CD14-positive monocyte (primary cell): ENCODE measurements around the gene SH2B3. TPM values are rescaled to one million over a fixed set of nuclear protein-coding genes. Genes with fewer than 3 reads are reported as not detected.

ENCODE experiments used
- DNase-seq, 3 donors: peaks; one replicate each; pipeline ENCODE4 v3.0.0-alpha.2; 2011 to 2022
- H2AFZ ChIP-seq: 2 replicates; pipeline ENCODE4 v1.6.0; 2012; ENCODE audit warnings: mild to moderate bottlenecking, low read depth, low read length, inconsistent platforms; ENCODE audit not compliant: insufficient read depth, poor library complexity, severe bottlenecking
- H3K27ac ChIP-seq, 2 donors: 1 replicate in 1 of 2; 2 replicates in 1 of 2; pipeline ENCODE4 v1.5.1; 2012 to 2013; ENCODE audit warnings: low read length in 2 of 2, control low read depth in 1 of 2, inconsistent platforms in 1 of 2, low read depth in 1 of 2, mild to moderate bottlenecking in 1 of 2
- H3K27me3 ChIP-seq, 2 donors: one replicate each; pipeline versions ENCODE4 v1.6.0 to v1.6.1; 2011 to 2013; ENCODE audit warnings: low read length in 2 of 2; ENCODE audit not compliant: control insufficient read depth in 2 of 2, insufficient read depth in 2 of 2
- H3K36me3 ChIP-seq, 2 donors: replicated peaks in 1 of 2; 1 replicate in 1 of 2; 2 replicates in 1 of 2; pipeline versions ENCODE4 v1.5.1 to v1.6.1; 2012 to 2013; ENCODE audit warnings: low read length in 2 of 2, control low read depth in 1 of 2, inconsistent platforms in 1 of 2, mild to moderate bottlenecking in 1 of 2; ENCODE audit not compliant: insufficient read depth in 2 of 2, control insufficient read depth in 1 of 2
- H3K4me1 ChIP-seq, 2 donors: 1 replicate in 1 of 2; 2 replicates in 1 of 2; pipeline versions ENCODE4 v1.5.1 to v1.6.1; 2012 to 2013; ENCODE audit warnings: low read length in 2 of 2, control low read depth in 1 of 2, inconsistent platforms in 1 of 2, mild to moderate bottlenecking in 1 of 2, moderate library complexity in 1 of 2; ENCODE audit not compliant: insufficient read depth in 2 of 2, control insufficient read depth in 1 of 2
- H3K4me2 ChIP-seq: replicated peaks from 2 replicates; pipeline ENCODE3; 2012; ENCODE audit warnings: low read length, moderate library complexity, mild to moderate bottlenecking; ENCODE audit not compliant: poor library complexity, severe bottlenecking; ENCODE audit errors: extremely low read depth
- H3K4me3 ChIP-seq, 3 experiments: fragments of 200-600 bp in 1 of 3; sonication (generic) in 1 of 3; replicated peaks in 1 of 3; 1 replicate in 2 of 3; 2 replicates in 1 of 3; pipeline ENCODE4 v1.5.1; 2011 to 2013; ENCODE audit warnings: low read length in 3 of 3, mild to moderate bottlenecking in 3 of 3, control low read depth in 2 of 3, low read depth in 2 of 3, inconsistent platforms in 1 of 3, moderate library complexity in 1 of 3
- H3K79me2 ChIP-seq: 2 replicates; pipeline ENCODE4 v1.6.0; 2012; ENCODE audit warnings: mild to moderate bottlenecking, control low read depth, inconsistent platforms, low read length, moderate library complexity; ENCODE audit not compliant: insufficient read depth
- H3K9ac ChIP-seq: 2 replicates; pipeline ENCODE4 v1.6.0; 2017; ENCODE audit warnings: low read length, mild to moderate bottlenecking; ENCODE audit not compliant: insufficient read depth, poor library complexity, severe bottlenecking
- H3K9me3 ChIP-seq, 2 donors: replicated peaks in 1 of 2; 1 replicate in 1 of 2; 2 replicates in 1 of 2; pipeline versions ENCODE4 v1.5.1 to v1.6.1; 2012 to 2013; ENCODE audit warnings: low read length in 2 of 2, control low read depth in 1 of 2; ENCODE audit not compliant: control insufficient read depth in 1 of 2, insufficient read depth in 1 of 2
- H4K20me1 ChIP-seq: 2 replicates; pipeline ENCODE4 v1.6.0; 2012; ENCODE audit warnings: mild to moderate bottlenecking, low read length, control low read depth, moderate library complexity; ENCODE audit not compliant: insufficient read depth
- H3K27ac Mint-ChIP-seq, 7 donors: one replicate each; pipeline ENCODE4 v1.8.0; 2020; ENCODE audit warnings: mild to moderate bottlenecking in 7 of 7, mixed read lengths in 7 of 7, moderate library complexity in 6 of 7, inconsistent platforms in 2 of 7
- H3K27me3 Mint-ChIP-seq, 3 donors: one replicate each; pipeline ENCODE4 v1.8.0; 2021 to 2022; ENCODE audit warnings: low read depth in 3 of 3, mild to moderate bottlenecking in 3 of 3, mixed read lengths in 3 of 3, moderate library complexity in 3 of 3, inconsistent platforms in 1 of 3
- H3K36me3 Mint-ChIP-seq, 2 donors: one replicate each; pipeline ENCODE4 v1.8.0; 2020; ENCODE audit warnings: mixed read lengths in 2 of 2, inconsistent platforms in 1 of 2, mild to moderate bottlenecking in 1 of 2
- H3K4me1 Mint-ChIP-seq: one replicate; pipeline ENCODE4 v1.8.0; 2020; ENCODE audit warnings: mild to moderate bottlenecking, mixed read lengths
- H3K4me3 Mint-ChIP-seq, 2 donors: one replicate each; pipeline ENCODE4 v1.8.0; 2020; ENCODE audit warnings: mild to moderate bottlenecking in 2 of 2, mixed read lengths in 2 of 2, moderate library complexity in 1 of 2
- H3K9me3 Mint-ChIP-seq, 7 donors: one replicate each; pipeline ENCODE4 v1.8.0; 2020 to 2022; ENCODE audit warnings: mixed read lengths in 7 of 7, mild to moderate bottlenecking in 6 of 7, moderate library complexity in 6 of 7, inconsistent platforms in 2 of 7
- CTCF ChIP-seq: fragments of 200-600 bp; IDR thresholded peaks from one replicate; pipeline ENCODE4 v1.8.0; 2022; ENCODE audit warnings: antibody characterized with exemption, mild to moderate bottlenecking
- WGBS: methylation state at CpG from one replicate; pipeline ENCODE4 v1.1.5; 2013; ENCODE audit warnings: missing lambda C conversion rate; ENCODE audit not compliant: insufficient coverage; 5-methylcytosine and 5-hydroxymethylcytosine counted together
- intact Hi-C, 2 donors: fragments of 100-400 bp; cut with micrococcal nuclease; formaldehyde crosslinking; loops; one replicate each; pipeline versions ENCODE4 v1.15.0 to v1.15.1; 2023
- polyA plus RNA-seq, 3 donors: library from polyadenylated mRNA; depleted of rRNA in 1 of 3; unstranded in 2 of 3; stranded (reverse) in 1 of 3; fragments of 300-500 nt in 2 of 3; fragments of >200 nt in 1 of 3; fragmentation: Illumina TruSeq in 2 of 3; gene quantifications; 1 replicate in 2 of 3; 2 replicates in 1 of 3; pipeline ENCODE4 v1.2.3, GENCODE V29; 2012 to 2021

SH2B3 gene
- polyA plus RNA-seq, 3 donors = 15.2 to 136 (median 33.5) TPM

GRCh38 chr12:111367661-111368221 is 38.0 kb upstream of the SH2B3 start:
- H3K27ac Mint-ChIP-seq = peak overlapping the region in 1 of 7 donors; percentile 6
- peak in 1 of 3 donors; percentile 8 for DNase-seq
- H4K20me1 ChIP-seq = peaks cover 33% of the 10 kb centered on the region
- peaks cover 31% of the 10 kb centered on the region for H3K4me1 Mint-ChIP-seq
- WGBS = 78% methylated on average over 4 of the region's 7 CpGs
- intact Hi-C loops = no loop called here
- H2AFZ ChIP-seq = peak overlapping the region; percentile 90
- H3K9ac ChIP-seq = peak overlapping the region; percentile 77
- peaks cover 0 to 1% (median 0%) of the 10 kb centered on the region in 7 donors for H3K9me3 Mint-ChIP-seq
- TF ChIP-seq CTCF = no peak
- H3K4me2 ChIP-seq = peak overlapping the region; percentile 95
- H3K36me3 ChIP-seq = peaks cover 19 to 26% of the 10 kb centered on the region in 2 donors
- no peaks in the 10 kb centered on the region for H3K27me3 ChIP-seq
- H3K27ac ChIP-seq = no peak overlapping the region
- no peaks in the 10 kb centered on the region for H3K9me3 ChIP-seq
- H3K27me3 Mint-ChIP-seq = peaks cover 0 to 8% (median 2%) of the 10 kb centered on the region in 3 donors
- peak overlapping the region; percentile 65 to 96 (median 91) for H3K4me3 ChIP-seq
- peaks cover 29 to 31% of the 10 kb centered on the region in 2 donors for H3K4me1 ChIP-seq
- H3K79me2 ChIP-seq = no peaks in the 10 kb centered on the region
- H3K4me3 Mint-ChIP-seq = peak overlapping the region; percentile 87 to 92
- H3K36me3 Mint-ChIP-seq = peaks cover 37 to 43% of the 10 kb centered on the region in 2 donors

- Mint-ChIP-seq H3K4me3 (peak overlapping the region; percentile 87 to 92), H3K9me3 (peaks cover 0 to 6% (median 4%) of the 10 kb centered on the region in 7 donors), H3K36me3 (peaks cover 42 to 43% of the 10 kb centered on the region in 2 donors), H3K27me3 (peaks cover 0 to 8% (median 2%) of the 10 kb centered on the region in 3 donors), H3K4me1 (peaks cover 31% of the 10 kb centered on the region), H3K27ac (peak overlapping the region in 2 of 7 donors; percentile 63 to 70)
- Histone ChIP-seq H3K9ac (peak overlapping the region; percentile 77), H2AFZ (peak overlapping the region; percentile 90), H4K20me1 (peaks cover 33% of the 10 kb centered on the region), H3K27ac (peak overlapping the region in 1 of 2 donors; percentile 77), H3K4me2 (peak overlapping the region; percentile 95), H3K36me3 (peaks cover 14 to 20% of the 10 kb centered on the region in 2 donors), H3K79me2 (no peaks in the 10 kb centered on the region), H3K4me1 (peaks cover 29 to 31% of the 10 kb centered on the region in 2 donors), H3K4me3 (peak overlapping the region; percentile 65 to 96 (median 91)), H3K27me3 (no peaks in the 10 kb centered on the region), H3K9me3 (no peaks in the 10 kb centered on the region)
- intact Hi-C loops = no loop called here
- 2% methylated on average over 13 of the region's 18 CpGs for WGBS
- no peak for TF ChIP-seq CTCF
- peak in 1 of 3 donors; percentile 7 for DNase-seq
Measured at GRCh38 chr12:111368291-111368787, 37.4 kb upstream of the SH2B3 start.
